PC-3 (cell line): Measurements from ENCODE around the gene OPRM1. TPM values are rescaled to one million over a fixed set of nuclear protein-coding genes. Genes with fewer than 3 reads are reported as not detected.

Experiments used
- ATAC-seq: fragments of 200-7000 bp; cut with Tn5 transposase; 2 replicates; pipeline ENCODE4 v1.9.1; 2020; ENCODE audit warnings: mild to moderate bottlenecking, moderate library complexity
- BruUV-seq: library from RNA; stranded (reverse); fragments of 400-500 nt; replicated peaks from 2 replicates; lab custom pipeline; 2021; lab: Mats Ljungman, UMichigan
- CTCF ChIA-PET: fragments of 300-600 bp; sonication (Branson Sonifier 250); formaldehyde crosslinking; loops from one replicate; lab custom pipeline; 2022; ENCODE audit warnings: antibody characterized with exemption; lab: Charles Lee
- POLR2A ChIA-PET: fragments of 300-600 bp; sonication (Branson Sonifier 250); formaldehyde crosslinking; loops from one replicate; lab custom pipeline; 2022; ENCODE audit warnings: antibody characterized with exemption; ENCODE audit not compliant: unreplicated experiment; lab: Charles Lee
- DNase-seq: peaks from one replicate; pipeline ENCODE4 v3.0.0-alpha.2; 2015
- H2AFZ ChIP-seq: fragments of 300-600 bp; sonication (generic); 2 replicates; pipeline ENCODE4 v1.6.0; 2016; ENCODE audit warnings: antibody characterized with exemption, low read length
- H3F3A ChIP-seq: fragments of 300-600 bp; sonication (generic); one replicate; pipeline ENCODE4 v1.6.0; 2017; ENCODE audit warnings: antibody characterized with exemption, low read length, control low read depth, mild to moderate bottlenecking; ENCODE audit not compliant: unreplicated experiment
- H3K27ac ChIP-seq: fragments of 300-600 bp; sonication (generic); 2 replicates; pipeline ENCODE4 v1.5.1; 2016; ENCODE audit warnings: mild to moderate bottlenecking, low read length
- H3K27me3 ChIP-seq: fragments of 300-600 bp; sonication (generic); 2 replicates; pipeline ENCODE4 v1.6.1; 2016; ENCODE audit warnings: low read length, mixed read lengths
- H3K36me3 ChIP-seq: fragments of 300-600 bp; sonication (generic); 2 replicates; pipeline ENCODE4 v1.6.1; 2016; ENCODE audit warnings: low read depth, mixed run types, low read length, mixed read lengths
- H3K4me1 ChIP-seq: fragments of 300-600 bp; sonication (generic); 2 replicates; pipeline ENCODE4 v1.5.1; 2016; ENCODE audit warnings: low read length; ENCODE audit not compliant: insufficient read depth
- H3K4me2 ChIP-seq: fragments of 300-600 bp; sonication (generic); 2 replicates; pipeline ENCODE4 v1.6.0; 2016; ENCODE audit warnings: low read length
- H3K4me3 ChIP-seq: fragments of 300-600 bp; sonication (generic); 2 replicates; pipeline ENCODE4 v1.5.1; 2016; ENCODE audit warnings: mild to moderate bottlenecking, low read length, mixed read lengths
- H3K79me2 ChIP-seq: fragments of 300-600 bp; sonication (generic); 2 replicates; pipeline ENCODE4 v1.6.1; 2017; ENCODE audit warnings: low read length, mixed read lengths
- H3K9ac ChIP-seq: fragments of 300-600 bp; sonication (generic); 2 replicates; pipeline ENCODE4 v1.6.0; 2016; ENCODE audit warnings: mild to moderate bottlenecking, low read length
- H3K9me2 ChIP-seq: fragments of 300-600 bp; sonication (generic); replicated peaks from 2 replicates; pipeline ENCODE4 v1.6.1; 2016; ENCODE audit warnings: mixed run types, low read length, mixed read lengths
- H3K9me3 ChIP-seq: fragments of 300-600 bp; sonication (generic); 2 replicates; pipeline ENCODE4 v1.6.1; 2016; ENCODE audit warnings: low read length, mixed read lengths
- H4K20me1 ChIP-seq: fragments of 300-600 bp; sonication (generic); 2 replicates; pipeline ENCODE4 v1.6.1; 2016; ENCODE audit warnings: low read length, mixed read lengths
- CTCF ChIP-seq: fragments of 300-600 bp; sonication (generic); conservative IDR thresholded peaks from 2 replicates; pipeline ENCODE4 v1.5.1; 2017; ENCODE audit warnings: antibody characterized with exemption, low read depth, mild to moderate bottlenecking, low read length
- EZH2 ChIP-seq: fragments of 300-600 bp; sonication (generic); IDR thresholded peaks from one replicate; pipeline ENCODE4 v1.6.1; 2017; ENCODE audit warnings: antibody characterized with exemption, mild to moderate bottlenecking, low read length; ENCODE audit not compliant: unreplicated experiment
- EZH2phosphoT487 ChIP-seq: fragments of 300-600 bp; sonication (generic); IDR thresholded peaks from 2 replicates; pipeline ENCODE4 v1.6.1; 2018; ENCODE audit warnings: mild to moderate bottlenecking, antibody characterized with exemption, low read length, borderline replicate concordance
- intact Hi-C: fragments of 100-400 bp; cut with micrococcal nuclease; formaldehyde crosslinking; loops from 2 replicates; pipeline ENCODE4 v1.9.0; 2023
- total RNA-seq: library from RNA; depleted of rRNA; stranded (reverse); fragments of >200 nt; gene quantifications from 2 replicates; pipeline ENCODE4 v1.2.3, GENCODE V29; 2014

The OPRM1 gene
- total RNA-seq, 1 experiment from 2014 or later: not detected

- Histone ChIP-seq H3K36me3 (no peaks in the 10 kb centered on the region), H3K9ac (no peak overlapping the region), H3K4me3 (no peak overlapping the region), H4K20me1 (no peaks in the 10 kb centered on the region), H3K4me2 (no peak overlapping the region), H3K9me3 (no peaks in the 10 kb centered on the region), H3K79me2 (no peaks in the 10 kb centered on the region), H3K4me1 (no peaks in the 10 kb centered on the region), H3K27me3 (no peaks in the 10 kb centered on the region; the same call in 1 of the 2 replicates), H3K9me2 (no peaks in the 10 kb centered on the region), H2AFZ (no peak overlapping the region), H3F3A (no peaks in the 10 kb centered on the region), H3K27ac (no peak overlapping the region)
- TF ChIP-seq EZH2: no peak
- no peak for TF ChIP-seq EZH2phosphoT487
- no peak for TF ChIP-seq CTCF
- no peak for DNase-seq
- POLR2A ChIA-PET: no interaction called here
- BruUV-seq: no TSS peak
- no peak for ATAC-seq
- intact Hi-C loops: no loop called here
- CTCF ChIA-PET: no interaction called here
These were observed 195.2 kb downstream of the OPRM1 start for GRCh38 chr6:154234019-154234772.

- Histone ChIP-seq H3K4me1 (no peaks in the 10 kb centered on the region), H3K36me3 (no peaks in the 10 kb centered on the region), H4K20me1 (no peaks in the 10 kb centered on the region), H3K27ac (no peak overlapping the region), H3K79me2 (no peaks in the 10 kb centered on the region), H3K4me3 (no peak overlapping the region), H3F3A (no peaks in the 10 kb centered on the region), H3K9ac (no peak overlapping the region), H3K9me2 (no peaks in the 10 kb centered on the region), H3K9me3 (no peaks in the 10 kb centered on the region), H3K4me2 (no peak overlapping the region), H3K27me3 (no peaks in the 10 kb centered on the region; the same call in 1 of the 2 replicates), H2AFZ (no peak overlapping the region)
- ATAC-seq: no peak
- intact Hi-C loops: no loop called here
- ChIA-PET CTCF (no interaction called here), POLR2A (no interaction called here)
- TF ChIP-seq EZH2phosphoT487 (no peak), CTCF (no peak), EZH2 (no peak)
- no TSS peak for BruUV-seq
- no peak for DNase-seq
These were observed 197.7 kb downstream of the OPRM1 start for GRCh38 chr6:154236646-154237301.

- H3K4me2 ChIP-seq: no peak overlapping the region
- H4K20me1 ChIP-seq: no peaks in the 10 kb centered on the region
These were observed 199.8 kb downstream of the OPRM1 start for GRCh38 chr6:154238831-154239230.

More at GRCh38 chr6:154238831-154239230, 199.8 kb downstream of the OPRM1 start:
- TF ChIP-seq CTCF (no peak), EZH2phosphoT487 (no peak), EZH2 (no peak)
- CTCF ChIA-PET: no interaction called here
- no peaks in the 10 kb centered on the region for H3K9me2 ChIP-seq
- H3F3A ChIP-seq: no peaks in the 10 kb centered on the region
- POLR2A ChIA-PET: no interaction called here
- no peaks in the 10 kb centered on the region for H3K79me2 ChIP-seq
- H2AFZ ChIP-seq: no peak overlapping the region
- no peak for ATAC-seq
- H3K27ac ChIP-seq: no peak overlapping the region
- no peak overlapping the region for H3K4me3 ChIP-seq
- no peaks in the 10 kb centered on the region; the same call in 1 of the 2 replicates for H3K27me3 ChIP-seq
- no peaks in the 10 kb centered on the region for H3K9me3 ChIP-seq
- no peaks in the 10 kb centered on the region for H3K4me1 ChIP-seq
- H3K36me3 ChIP-seq: no peaks in the 10 kb centered on the region
- intact Hi-C loops: no loop called here
- no peak for DNase-seq
- no peak overlapping the region for H3K9ac ChIP-seq
- BruUV-seq: no TSS peak
